Immature natural killer cell (primary cell): ENCODE data around the gene CCNJ. TPM values are rescaled to one million over a fixed set of nuclear protein-coding genes. Genes with fewer than 3 reads are reported as not detected.

Experiments used
- polyA plus RNA-seq, 3 donors: library from polyadenylated mRNA; unstranded; fragments of 300-500 nt; fragmentation: Illumina TruSeq; gene quantifications; one replicate each; pipeline ENCODE4 v1.2.3, GENCODE V29; 2021

Gene CCNJ
- polyA plus RNA-seq, 3 donors from 2014 or later = 0.33 to 0.83 TPM; not detected in 1

Other genes with a start within 250 kb of the CCNJ start
- under 1 TPM in 2 of 3 donors, not detected in 1; 0.17 to 0.25 TPM for gene CC2D2B, start 135.6 kb upstream of the CCNJ start, polyA plus RNA-seq
- 10 to 100 TPM in 2 of 3 donors, 1 to 10 TPM in 1; 8.6 to 15.9 (median 14.9) TPM for gene ZNF518A, start 86.7 kb downstream of the CCNJ start, polyA plus RNA-seq
- gene BLNK, start 228.0 kb downstream of the CCNJ start, polyA plus RNA-seq = under 1 TPM in 2 of 3 donors, not detected in 1; 0.74 to 0.81 TPM